Measurements from ENCODE around the gene PUM2.
"Not testable (repeated sequence)": the region's sequence is repeated elsewhere in the genome, so short reads cannot be mapped to it uniquely, and the experiment has no call there.

Gene PUM2

DNA sequence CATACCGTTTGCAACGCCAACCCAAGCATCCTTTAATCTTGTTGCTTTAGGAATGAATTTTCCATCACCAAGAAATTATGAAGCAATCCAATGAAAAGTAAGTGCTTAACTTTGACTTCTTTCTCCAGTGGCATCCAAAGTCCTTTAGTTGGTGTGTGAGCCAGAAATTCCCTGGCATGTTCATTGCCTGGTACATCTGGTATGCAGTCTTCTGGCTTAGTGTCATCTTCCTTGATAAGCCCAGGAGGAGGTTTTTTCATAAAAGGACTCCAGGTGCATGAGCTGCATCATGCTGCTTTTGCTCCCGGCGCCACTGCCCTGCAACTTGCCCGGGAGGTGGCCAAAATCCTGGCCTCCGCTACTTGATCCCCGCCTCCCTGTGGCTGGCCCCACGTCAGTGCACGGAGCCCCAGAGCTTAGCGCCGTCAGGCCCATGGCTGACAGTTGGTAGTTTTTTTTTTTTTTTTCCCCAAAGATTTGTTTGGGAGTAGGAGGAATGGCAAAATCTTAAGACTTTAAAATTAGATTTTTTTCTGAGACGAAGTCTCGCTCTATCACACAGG is 58.7 kb downstream of the PUM2 start:
- no peak for DNase-seq (ENCODE audit: low read depth)

GRCh38 chr2:20291106-20291564 is 59.5 kb downstream of the PUM2 start:
- DNase-seq (ENCODE audit: low read depth), result no peak

DNA sequence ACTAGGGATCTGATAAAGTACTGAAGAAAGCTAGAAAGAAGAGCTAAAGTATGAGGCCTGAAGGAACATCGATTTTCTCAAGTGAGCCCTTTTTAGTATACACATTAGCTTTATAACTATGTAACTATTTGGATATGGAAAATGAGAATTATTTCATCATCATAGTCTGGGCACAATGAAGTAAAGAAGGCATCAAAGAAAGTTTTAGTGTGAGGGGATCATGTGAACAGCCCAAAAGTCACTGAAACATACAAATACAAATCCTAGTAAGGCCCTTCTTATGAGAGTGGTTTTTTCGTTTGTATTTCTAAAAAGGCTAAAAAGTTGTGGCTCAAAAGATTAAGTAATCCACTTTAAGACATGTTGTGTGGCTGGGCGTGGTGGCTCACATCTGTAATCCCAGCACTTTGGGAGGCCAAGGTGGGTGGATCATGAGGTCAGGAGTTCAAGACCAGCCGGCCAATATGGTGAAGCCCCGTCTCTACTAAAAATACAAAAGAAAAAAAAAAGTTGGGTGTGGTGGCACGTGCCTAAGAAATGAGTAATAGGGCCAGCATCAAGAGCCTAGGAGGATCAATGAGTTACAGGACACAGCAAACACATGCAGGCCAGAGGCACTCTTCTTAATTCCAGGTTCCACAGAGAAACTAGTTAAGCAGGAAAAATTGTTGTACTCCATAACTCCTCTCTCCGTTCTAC is 61.9 kb downstream of the PUM2 start:
- no peak for DNase-seq (ENCODE audit: low read depth)

DNA sequence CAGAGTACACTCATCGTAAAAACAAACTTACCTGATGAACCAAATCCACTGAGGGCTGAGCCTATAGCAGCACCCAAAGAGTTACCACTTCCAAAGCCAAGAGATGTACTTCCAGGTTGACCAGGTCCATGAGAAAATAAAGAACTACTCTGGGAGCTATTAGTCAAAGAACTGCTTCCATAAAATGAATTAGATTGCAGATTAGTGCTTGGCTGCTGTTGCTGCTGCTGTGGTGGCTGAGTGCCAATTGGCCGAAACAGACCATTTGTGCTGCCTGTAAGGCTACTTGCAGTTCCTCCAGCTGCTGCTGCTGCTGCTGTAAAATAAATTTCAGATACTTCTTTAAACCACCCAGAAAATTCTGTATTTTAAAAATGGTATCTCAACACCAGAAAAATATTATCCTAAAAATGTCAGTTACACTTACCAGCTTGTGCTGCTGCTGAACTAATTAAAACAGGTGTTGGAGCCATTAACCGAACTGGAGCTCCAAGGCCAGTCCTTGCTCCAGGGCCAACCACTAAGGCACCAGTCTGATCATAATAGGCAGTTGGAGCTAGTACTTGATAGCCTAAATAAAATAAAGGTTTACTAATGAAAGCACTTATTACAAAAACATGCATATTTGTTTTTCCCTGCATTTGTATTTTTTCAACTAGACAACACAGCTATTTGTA is 67.6 kb downstream of the PUM2 start:
- DNase-seq (ENCODE audit: low read depth), result no peak

- DNase-seq (ENCODE audit: low read depth), result no peak
Observed at GRCh38 chr2:20281876-20282275, 68.8 kb downstream of the PUM2 start.

DNA sequence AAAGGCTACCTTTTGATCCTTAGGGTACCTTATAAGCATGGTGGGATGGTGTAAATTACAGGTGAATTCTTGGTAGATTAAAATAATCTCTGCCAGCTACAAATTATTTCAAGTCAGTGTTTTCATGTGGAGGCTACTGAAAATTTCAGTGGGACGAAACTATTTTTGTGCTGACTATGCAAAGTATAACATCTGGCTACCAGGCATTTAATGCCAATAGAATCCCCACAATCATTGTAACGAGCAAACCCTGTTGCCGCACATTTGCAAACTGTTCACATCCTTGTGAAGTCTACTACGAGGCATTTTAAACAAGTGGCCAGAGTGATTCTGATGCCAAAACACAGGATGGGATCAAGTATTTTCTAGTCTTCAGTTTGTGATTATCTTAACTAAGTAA is 77.6 kb downstream of the PUM2 start:
- no peak for DNase-seq (ENCODE audit: low read depth)

- DNase-seq (ENCODE audit: low read depth), result not testable (repeated sequence)
Observed at GRCh38 chr2:20268317-20268716, 82.3 kb downstream of the PUM2 start.

DNA sequence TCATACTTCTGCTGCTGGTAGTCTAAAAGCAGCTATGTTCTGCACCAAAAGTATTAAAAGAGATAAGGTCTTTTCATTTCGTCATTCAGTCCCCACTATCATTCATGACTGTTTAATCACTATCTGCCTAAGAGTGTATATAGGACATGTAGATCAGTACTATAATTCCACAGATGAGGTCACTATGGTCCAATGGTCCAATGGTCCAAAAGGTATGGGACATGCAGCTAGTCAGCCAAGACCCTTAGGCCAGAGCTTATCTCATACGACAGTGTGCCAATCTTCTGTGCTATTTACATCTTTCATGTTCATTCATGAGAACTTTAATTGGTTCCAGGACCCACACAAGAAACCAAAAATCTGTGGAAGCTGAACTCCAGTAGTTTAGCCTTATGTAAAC is 83.1 kb downstream of the PUM2 start:
- DNase-seq (ENCODE audit: low read depth), result no peak

- DNase-seq (ENCODE audit: low read depth), result no peak
Observed at GRCh38 chr2:20264629-20265028, 86.0 kb downstream of the PUM2 start.

GRCh38 chr2:20257411-20257810 is 93.2 kb downstream of the PUM2 start:
- no peak for DNase-seq (ENCODE audit: low read depth)

- DNase-seq (ENCODE audit: low read depth), result no peak
Observed at GRCh38 chr2:20254731-20255130, 95.9 kb downstream of the PUM2 start.

DNA sequence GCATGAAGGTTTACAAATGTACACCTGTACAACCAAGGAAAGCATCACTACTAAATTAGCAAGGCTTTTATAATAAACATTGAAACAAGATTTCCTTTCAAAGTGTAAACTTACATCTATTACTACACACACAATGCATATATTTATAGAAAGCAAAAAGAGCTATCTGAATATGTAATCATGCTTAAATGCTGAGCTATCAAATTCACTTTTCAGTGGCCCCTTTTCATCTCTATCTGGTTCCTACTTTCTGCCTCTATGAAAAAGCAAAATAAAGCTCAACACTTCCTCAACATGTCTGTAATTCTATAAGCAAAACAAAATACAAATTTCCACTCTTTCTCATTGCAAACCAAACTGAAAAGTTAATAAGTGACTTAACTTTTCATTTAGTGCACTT is 100.2 kb downstream of the PUM2 start:
- no peak for DNase-seq (ENCODE audit: low read depth)

DNA sequence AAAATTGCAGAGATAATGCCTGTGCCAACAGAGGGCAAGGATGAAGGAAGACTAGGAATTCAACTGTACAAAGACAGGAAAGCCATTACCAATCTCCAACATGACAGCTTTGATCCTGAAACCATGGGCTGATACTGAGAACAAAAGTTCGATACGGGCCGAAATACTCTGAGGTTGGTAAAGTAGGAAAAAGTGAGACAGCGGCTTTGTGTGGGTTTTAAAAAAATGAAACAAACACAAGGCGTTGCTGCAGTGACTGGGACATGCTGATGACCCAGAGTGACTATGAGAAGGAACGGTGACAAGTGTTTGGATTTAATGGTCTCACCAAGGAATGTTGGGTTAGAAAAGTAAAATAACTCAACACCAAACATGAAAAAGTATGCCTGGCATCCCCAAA is 101.5 kb downstream of the PUM2 start:
- no peak for DNase-seq (ENCODE audit: low read depth)

- DNase-seq (ENCODE audit: low read depth), result no peak
Observed at GRCh38 chr2:20247084-20247483, 103.6 kb downstream of the PUM2 start.

DNA sequence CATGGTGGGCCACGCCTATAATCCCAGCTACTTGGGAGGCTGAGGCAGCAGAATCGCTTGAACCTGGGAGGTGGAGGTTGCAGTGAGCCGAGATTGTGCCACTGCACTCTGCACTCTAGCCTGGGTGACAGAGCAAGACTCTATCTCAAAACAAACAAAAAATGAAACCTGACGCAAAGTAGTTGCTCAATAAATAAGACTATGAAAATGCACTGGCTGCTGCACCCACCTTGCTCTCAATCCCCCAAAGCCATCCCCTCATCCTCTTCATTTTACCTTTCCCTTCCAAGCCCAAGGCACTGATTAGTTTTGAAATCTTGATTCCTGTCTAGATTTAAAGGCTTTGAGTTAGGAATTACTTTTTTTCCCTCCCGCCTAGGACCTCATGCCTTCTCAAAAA is 107.0 kb downstream of the PUM2 start:
- not testable (repeated sequence) for DNase-seq (ENCODE audit: low read depth)

DNA sequence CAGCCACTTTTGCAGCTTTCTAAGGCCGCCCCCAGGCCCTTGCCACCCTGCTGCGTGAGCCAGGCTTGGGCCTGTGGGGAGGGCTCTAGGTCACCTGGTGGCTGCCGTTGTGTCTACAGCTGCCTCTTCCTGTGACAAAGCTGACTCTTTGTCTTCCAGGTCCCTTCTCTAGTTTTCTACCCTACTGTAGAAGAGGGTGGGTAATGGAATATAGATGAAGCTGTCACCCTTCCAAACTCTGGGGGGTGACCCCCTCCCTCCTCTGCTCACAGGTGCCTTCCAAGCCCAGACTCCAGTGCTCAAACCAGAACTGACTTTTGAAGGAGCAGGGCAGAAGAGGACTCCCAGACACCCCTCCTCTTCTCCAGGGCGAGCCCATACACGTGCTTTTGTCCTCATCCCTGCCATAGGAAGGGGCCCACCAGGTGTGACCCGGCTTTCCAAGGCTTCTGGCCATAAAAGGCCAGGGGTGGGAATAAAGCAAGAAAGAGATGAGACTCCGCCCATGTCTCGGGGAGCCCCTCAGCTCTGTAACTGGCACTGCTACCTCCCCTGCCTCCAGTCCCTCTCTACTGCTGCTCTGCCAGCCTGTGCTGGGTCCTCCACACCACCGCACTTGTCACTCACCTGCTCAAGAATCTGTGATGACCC is 107.8 kb downstream of the PUM2 start:
- DNase-seq (ENCODE audit: low read depth), result no peak

DNA sequence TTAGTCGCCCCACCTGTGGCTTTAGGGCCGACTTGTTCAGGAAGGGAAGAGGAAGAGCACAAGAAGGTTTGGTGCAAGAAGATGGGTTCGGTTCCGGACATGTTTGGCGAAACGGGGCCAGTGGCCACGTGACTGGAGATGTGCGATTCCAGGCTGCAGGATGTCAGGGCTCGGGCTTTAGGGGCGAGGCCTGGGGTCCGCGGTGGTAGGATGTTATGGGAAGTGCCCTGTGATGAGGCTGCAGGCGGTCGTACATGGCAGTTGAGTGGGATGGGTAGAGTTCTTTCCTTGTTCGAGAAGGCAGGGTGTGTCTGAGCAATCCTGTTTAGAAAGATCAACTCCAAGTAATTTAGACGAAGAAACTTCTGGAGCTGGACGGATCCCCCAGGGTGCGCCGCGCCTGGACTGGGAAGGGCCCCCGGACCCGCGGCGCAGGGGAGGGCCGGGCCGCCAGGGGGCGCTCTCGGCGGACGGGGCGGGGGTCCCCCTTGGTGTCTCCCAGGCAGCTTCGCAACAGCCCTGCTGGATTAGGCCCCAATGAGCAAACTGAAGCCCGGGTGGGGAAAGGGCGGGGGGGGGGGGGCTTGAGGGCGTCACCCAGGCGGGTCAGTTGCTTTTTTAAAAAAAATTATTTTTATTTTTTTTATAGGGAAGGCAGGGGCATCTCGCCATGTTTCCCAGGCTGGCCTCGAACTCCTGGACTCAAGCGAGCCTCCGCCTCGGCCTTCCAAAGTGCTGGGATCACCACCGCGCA is 108.5 kb downstream of the PUM2 start:
- no peak for DNase-seq (ENCODE audit: low read depth)

GRCh38 chr2:20240291-20240690 is 110.4 kb downstream of the PUM2 start:
- DNase-seq (ENCODE audit: low read depth), result not testable (repeated sequence)

DNA sequence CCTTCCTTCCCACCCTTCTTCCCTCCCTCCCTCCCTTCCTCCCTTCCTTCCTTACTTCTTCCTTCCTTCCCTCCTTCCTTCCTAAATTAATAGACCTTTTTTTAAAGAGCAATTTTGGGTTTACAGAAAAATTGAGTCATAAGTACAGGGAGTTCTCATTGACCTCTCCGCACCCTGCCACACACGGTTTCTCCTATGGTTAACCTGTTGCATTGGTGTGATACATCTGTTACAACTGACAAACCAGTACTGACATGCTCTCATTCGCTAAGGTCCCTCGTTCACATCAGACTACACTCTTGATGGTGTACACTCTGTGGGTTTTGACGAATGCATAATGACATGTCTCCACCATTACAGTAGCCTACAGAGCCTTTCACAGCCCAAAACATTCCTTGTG is 114.1 kb downstream of the PUM2 start:
- no peak for DNase-seq (ENCODE audit: low read depth)

DNA sequence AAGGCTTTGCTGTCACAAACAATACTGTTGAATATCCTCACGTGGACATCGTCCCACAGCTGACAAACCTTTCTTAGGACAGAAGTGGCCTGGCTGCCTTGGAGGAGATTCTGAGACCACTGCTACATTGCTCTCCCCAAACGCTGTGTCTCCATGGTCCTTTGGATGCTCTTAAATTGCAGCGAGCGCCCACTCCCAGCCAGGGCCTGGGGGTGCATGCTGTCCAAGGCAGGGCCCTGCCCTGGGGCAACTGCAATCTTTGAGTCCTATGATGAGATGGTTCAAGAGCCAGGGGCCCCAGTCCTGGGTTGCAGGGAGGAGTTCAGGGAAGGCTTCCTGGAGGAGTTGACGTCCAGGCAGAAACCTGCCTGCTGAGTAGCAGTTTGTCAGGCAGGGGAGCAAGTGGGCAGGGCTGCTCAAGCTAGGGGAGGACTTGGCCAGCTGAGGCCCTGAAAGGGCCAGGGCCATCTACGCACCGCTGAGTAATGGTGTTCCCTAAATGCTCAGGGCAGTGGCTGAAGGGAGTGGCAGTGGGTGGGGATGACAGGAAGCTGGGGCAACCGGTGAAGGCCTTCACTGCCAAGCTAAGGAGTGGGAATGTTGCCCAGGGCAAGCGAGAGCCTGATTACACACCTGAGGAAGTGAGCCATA is 114.9 kb downstream of the PUM2 start:
- no peak for DNase-seq (ENCODE audit: low read depth)

DNA sequence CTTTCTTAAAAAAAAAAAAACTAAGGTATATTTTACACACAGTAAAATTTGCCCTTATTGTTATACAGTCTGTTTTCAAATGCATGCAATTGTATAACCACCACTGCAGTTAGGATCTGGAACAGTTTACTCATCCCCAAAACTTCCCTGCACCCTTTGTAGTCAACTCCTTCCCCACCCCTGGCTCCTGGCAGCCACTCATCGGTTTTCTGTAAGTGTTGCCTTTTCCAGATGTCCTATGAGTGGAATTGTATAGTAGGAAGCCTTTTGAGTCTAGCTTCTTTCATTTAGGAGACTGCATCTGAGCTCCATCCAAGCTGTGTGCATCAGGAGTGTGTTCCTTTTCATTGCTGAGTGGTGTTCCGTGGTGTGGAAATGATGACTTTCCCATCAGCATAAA is 116.0 kb downstream of the PUM2 start:
- DNase-seq (ENCODE audit: low read depth), result not testable (repeated sequence)

DNA sequence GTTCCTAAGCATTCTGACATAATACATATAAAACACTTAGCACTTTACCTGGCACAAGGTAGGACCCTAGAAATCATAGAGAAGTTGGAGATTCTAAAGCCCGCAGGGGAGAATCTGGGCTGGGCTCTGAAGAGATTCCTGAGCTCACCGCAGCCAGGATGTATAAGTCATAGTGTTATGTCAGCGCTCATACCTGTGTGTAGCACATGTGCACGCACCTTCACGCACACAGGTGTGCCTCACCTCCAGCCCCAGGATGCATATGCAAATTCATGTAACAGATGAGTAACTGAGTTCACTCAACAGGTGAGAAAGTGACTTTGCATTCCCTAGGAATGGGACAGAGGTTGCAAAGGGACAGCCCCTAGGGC is 117.8 kb downstream of the PUM2 start:
- no peak for DNase-seq (ENCODE audit: low read depth)
